ENCODE measurements around the gene CLASRP. TPM values are rescaled to one million over a fixed set of nuclear protein-coding genes. Genes with fewer than 3 reads are reported as not detected.

CLASRP gene
- total and polyA plus RNA-seq, 2 of the 8 experiments (the other 6 are each of a cell fraction or from before 2014, with no cell fraction given): 22.3 to 71.7 TPM

GRCh38 chr19:45010306-45010705, 28.5 kb upstream of the CLASRP start:
- TF ChIP-seq ASH2L (IDR thresholded peaks at IDR 0.05; ENCODE audit: low read length): no peak
- TF ChIP-seq JUND (IDR thresholded peaks at IDR 0.05; ENCODE audit: low read length): no peak
- TF ChIP-seq EZH2 (IDR thresholded peaks at IDR 0.05; ENCODE audit: low read depth, low read length, severe bottlenecking): no peak
- Histone ChIP-seq H3K79me1 (ENCODE audit: low read depth, low read length) (no peaks in the 10 kb centered on the region), H4K20me1 (replicated peaks in 1 of 2; ENCODE audit: control insufficient read depth in 1 of 2, insufficient read depth in 2 of 2, low read length in 2 of 2) (no peaks in the 10 kb centered on the region), H3K9ac (replicated peaks in 1 of 4; ENCODE audit: extremely low read depth in 1 of 4, low read depth in 3 of 4, low read length in 3 of 4) (no peak overlapping the region), H3K23me2 (ENCODE audit: low read depth, low read length) (no peaks in the 10 kb centered on the region), H2AK5ac (ENCODE audit: low read depth, low read length) (no peak overlapping the region), H3K23ac (ENCODE audit: insufficient read length) (no peak overlapping the region), H3K9me3 (ENCODE audit: insufficient read depth in 2 of 2, low read depth in 1 of 2, low read length in 1 of 2) (no peaks in the 10 kb centered on the region), H3K4me2 (ENCODE audit: insufficient read depth in 1 of 2, low read depth in 2 of 2, low read length in 2 of 2) (no peak overlapping the region), H4K5ac (ENCODE audit: insufficient read length, low read depth, low read length) (no peak overlapping the region), H2AFZ (ENCODE audit: low read length) (no peak overlapping the region), H3K56ac (replicated peaks; ENCODE audit: insufficient read length, low read depth, low read length) (no peak overlapping the region), H3K27me3 (replicated peaks in 1 of 4; ENCODE audit: control insufficient read depth in 3 of 4, extremely low read depth in 1 of 4, insufficient read depth in 3 of 4, low read length in 3 of 4) (no peaks in the 10 kb centered on the region), H3K79me2 (ENCODE audit: control insufficient read depth in 1 of 2, insufficient read depth in 2 of 2, low read length in 2 of 2) (no peaks in the 10 kb centered on the region), H3K4me1 (replicated peaks in 1 of 4; ENCODE audit: control insufficient read depth in 3 of 4, insufficient read depth in 4 of 4, low read length in 3 of 4) (no peaks in the 10 kb centered on the region), H4K91ac (replicated peaks; ENCODE audit: insufficient read length, low read length) (no peak overlapping the region), H3K4ac (replicated peaks; ENCODE audit: insufficient read length, low read depth, low read length) (no peak overlapping the region), H3K36me3 (ENCODE audit: control insufficient read depth in 2 of 4, insufficient read depth in 4 of 4, low read length in 3 of 4) (peaks cover 0 to 4% (median 2%) of the 10 kb centered on the region in 4 experiments; a peak in 2 of 8 replicates), H2BK12ac (ENCODE audit: low read depth, low read length) (no peak overlapping the region), H3K18ac (ENCODE audit: extremely low read depth, low read length) (no peak overlapping the region), H3K14ac (ENCODE audit: insufficient read length) (no peak overlapping the region), H2BK5ac (ENCODE audit: low read depth, low read length) (no peak overlapping the region), H2BK20ac (ENCODE audit: low read length) (no peak overlapping the region), H2BK15ac (ENCODE audit: low read length) (no peak overlapping the region), H3K4me3 (ENCODE audit: extremely low read depth in 1 of 4, insufficient read depth in 2 of 4, low read depth in 3 of 4, low read length in 4 of 4) (no peak overlapping the region), H3K27ac (ENCODE audit: low read depth, low read length) (no peak overlapping the region), H2BK120ac (replicated peaks; ENCODE audit: low read depth, low read length) (no peak overlapping the region), H4K8ac (ENCODE audit: extremely low read depth, insufficient read depth, low read length) (no peak overlapping the region)
- ChIA-PET POLR2A (ENCODE audit: partially characterized antibody) (interaction anchor here (1.1 kb wide), 2 partner anchors 8 to 120 kb away, joined by 3 read pairs; no protein-coding TSS in a partner anchor), CTCF (ENCODE audit: partially characterized antibody) (interaction anchor here (0.8 to 1.4 kb wide), 4 partner anchors 21 to 149 kb away, joined by 3 to 4 read pairs (median 3); no protein-coding TSS in a partner anchor)
- FAIRE-seq: no peak
- no peak for DNase-seq (ENCODE audit: low read depth in 1 of 2, low spot score in 2 of 2)
- 93% methylated on average over 6 of the region's 6 CpGs; no CpG with 5 or more reads in 1 of the 2 experiments for WGBS, 2 experiments (ENCODE audit: extremely low coverage in 1 of 2, insufficient coverage in 1 of 2, insufficient read length in 1 of 2, insufficient replicate concordance in 2 of 2, low coverage in 1 of 2, low lambda C conversion rate in 2 of 2, missing lambda C conversion rate in 1 of 2)

Data from H1 (cell line).